Fibroblast of skin of left biceps (primary cell): Measurements from ENCODE around the gene ERI3.
A peak's percentile ranks its signal among the peaks of the same experiment; 100 is the strongest.

Experiments
- DNase-seq, 2 experiments: peaks; one replicate each; pipeline ENCODE4 v3.0.0-alpha.2; 2013; ENCODE audit warnings: low read depth in 2 of 2

The ERI3 gene

GRCh38 chr1:44354840-44355581 lies at the start of gene ERI3:
TSS of gene ERI3 (minus strand) at chr1:44355257. CDS start at chr1:44355026, 231 bp downstream.
- DNase-seq: peak; percentile 93

DNA sequence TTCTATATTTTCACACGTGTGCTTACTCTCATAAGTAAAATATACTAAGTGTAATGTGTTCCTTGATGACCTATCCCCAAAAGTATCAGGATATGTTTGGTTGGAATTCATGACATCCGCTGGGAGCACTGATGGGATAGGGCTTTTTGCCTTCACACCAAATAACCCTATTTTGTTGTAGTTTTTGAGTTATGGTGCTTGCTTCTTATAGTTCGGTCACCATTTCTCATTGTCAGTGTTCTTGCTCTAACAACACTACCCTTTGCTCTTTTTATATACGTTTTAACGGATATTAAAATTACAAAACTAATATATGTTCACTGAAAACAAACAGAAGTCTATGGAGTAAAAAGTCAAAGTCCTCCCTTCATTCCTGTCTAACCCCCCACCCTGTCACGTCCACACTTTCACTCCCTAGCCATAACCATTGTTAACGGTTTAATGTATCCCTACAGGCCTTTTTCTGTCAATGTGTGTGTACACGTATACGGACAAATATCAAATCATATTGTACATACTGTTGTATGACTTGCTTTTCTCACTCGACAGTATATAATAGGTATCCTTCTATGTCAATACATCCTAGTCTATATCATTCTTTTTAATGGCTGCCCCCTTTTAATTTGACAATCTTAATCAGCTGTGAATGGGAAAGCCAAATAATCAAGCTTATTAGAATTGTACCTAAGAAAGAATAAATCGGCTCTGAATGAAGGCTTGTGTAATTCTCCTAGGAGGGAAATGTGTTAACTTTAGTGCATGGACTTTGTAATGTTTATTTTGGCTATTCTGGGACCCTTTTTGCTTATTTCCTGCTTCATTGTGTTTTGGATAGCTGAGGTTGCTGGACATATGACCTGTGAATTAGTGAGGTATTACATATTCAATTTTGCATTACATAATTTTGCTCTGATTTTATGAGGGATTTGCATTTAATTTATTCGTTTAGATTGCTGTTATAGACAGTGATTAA lies 46.5 kb upstream of the ERI3 start:
- DNase-seq: no peak

DNA sequence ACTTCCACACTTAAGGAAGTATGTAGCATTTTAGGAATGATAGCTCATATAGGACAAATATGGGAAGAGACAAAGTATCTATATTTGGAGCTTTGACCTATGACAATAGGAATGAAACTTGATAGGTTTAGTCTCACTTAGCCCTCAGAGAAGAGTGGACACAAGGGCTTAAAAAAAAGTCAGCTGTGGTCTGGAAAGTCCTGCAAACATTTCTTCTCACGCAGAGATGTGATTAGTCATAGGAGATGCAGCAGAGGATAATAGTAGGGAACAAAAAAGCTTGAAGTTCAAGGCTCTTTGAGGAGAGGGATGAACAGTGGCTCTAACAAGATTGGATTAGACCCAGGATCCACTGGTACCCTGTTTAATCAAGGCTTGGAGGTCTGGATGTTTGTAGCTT lies 35.2 kb upstream of the ERI3 start:
- DNase-seq: peak; percentile 10 to 29

GRCh38 chr1:44389437-44389836 lies 34.4 kb upstream of the ERI3 start:
- no peak for DNase-seq

DNA sequence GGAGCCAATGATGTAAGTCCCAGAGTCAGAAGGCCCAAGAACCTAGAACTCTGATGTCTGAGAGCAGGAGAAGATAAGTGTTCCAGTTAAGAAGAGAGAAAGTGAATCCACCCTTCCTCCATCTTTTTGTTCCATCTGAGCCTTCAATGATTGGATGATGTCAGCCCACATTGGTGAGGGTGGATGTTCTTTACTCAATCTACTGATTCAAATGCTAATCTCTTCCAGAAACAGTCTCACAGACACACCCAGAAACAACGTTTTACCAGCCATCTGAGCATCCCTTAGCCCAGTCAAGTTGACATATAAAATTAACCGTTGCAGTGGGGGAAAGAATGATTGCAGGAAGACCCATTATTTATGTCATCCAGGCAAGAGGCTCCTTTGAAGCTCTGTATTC lies 33.5 kb upstream of the ERI3 start:
- DNase-seq: no peak

- no peak for DNase-seq
Observed at GRCh38 chr1:44380666-44381177, 25.7 kb upstream of the ERI3 start.

GRCh38 chr1:44377925-44378784 lies 23.1 kb upstream of the ERI3 start:
- DNase-seq: no peak

DNA sequence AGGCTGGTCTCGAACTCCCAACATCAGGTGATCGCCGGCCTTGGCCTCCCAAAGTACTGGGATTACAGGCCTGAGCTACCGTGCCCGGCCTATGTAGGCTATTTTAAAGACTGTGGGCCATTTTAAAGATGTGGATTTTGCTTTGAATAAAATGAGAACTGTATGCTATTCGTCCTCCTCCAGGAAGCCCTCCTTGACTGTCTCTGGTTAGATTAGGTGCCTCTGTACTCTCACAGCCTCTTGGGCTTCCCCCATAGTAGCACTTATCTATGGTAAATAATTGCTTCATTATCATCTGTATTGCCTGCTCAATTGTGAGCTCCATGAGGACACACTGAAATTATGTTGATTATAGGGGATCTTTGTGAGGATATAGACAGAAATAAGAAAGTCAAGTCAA lies 20.5 kb upstream of the ERI3 start:
- DNase-seq: no peak

DNA sequence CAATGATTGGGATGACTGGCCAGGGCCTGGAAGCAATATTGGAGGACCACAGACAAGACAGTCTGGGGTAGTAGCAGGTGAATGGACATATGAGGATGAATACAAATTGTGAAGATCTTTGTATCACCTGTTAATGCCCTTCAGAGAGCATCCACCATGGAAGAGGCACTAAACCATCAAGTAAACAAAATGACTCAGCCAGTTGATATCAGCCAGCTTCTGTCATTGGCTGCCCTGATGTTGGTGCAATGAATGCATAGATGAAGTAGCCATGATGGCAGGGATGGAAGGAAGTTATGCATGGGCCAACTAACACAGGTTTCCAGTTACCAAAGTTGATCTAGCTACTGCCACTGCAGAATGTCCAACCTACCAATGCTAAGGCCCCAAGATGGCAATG lies 16.1 kb upstream of the ERI3 start:
- DNase-seq: no peak

DNA sequence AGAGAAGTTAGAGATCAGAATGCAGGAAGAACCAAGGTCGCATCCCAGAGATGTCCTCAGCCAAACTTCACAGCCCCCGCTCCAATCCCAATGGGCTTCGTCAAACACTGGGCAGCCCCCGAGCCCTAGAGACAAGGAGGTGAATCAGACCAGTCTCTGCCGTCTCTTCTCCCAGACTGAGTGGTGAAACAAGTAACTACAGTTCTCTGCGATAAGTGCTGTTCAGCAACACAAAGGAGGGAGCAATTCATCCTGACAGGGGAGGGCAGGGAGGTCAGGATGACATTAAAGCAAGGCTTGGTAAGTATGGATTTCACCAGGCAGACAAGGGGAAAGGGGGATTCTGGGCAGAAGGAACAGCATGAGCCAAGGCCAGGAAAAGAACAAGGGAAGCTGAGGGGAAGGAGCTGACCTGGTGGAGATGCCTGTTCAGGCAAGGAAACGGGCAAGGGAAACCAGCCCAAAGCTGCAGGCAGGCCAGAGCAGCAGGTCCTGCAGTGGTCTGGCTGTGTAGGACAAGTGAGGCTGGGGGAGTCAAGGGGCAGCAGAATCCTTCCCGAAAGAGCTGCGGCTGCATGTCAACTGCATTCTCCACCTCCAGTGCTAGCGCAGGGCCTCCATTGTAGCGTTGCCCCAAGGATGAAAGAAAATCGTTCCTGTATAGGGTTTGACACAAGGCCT lies 13.6 kb upstream of the ERI3 start:
- no peak for DNase-seq

GRCh38 chr1:44367944-44368343 lies 12.9 kb upstream of the ERI3 start:
- no peak for DNase-seq

DNA sequence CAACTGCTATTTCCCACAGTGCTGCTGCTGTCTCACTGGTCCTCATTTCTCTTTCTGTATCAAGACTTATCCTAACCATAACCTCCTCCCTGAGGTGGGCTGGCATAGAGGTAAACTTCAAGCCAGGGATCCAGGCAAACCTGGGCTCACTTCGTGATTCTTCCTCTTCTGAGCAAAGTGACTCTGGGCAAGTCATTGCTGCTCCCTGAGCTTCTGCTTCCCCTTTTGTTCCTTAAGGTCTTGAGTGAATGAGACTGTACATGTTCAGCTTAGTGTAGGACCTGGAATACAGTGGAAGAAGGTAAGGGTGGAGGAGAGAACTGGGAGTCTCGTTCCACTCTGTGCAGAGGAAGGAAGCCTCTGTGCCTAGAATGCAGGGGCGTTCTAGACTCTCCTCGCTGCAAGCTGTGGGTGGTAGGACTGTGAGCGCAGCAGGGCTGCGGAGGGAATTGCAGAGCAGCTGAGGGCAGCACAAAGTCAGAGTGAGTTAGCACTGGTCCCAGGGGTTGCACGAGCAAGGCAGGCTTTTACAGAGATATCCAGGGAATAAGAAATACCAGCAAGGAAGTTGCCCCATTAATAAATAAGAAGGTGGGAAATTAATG lies 11.4 kb upstream of the ERI3 start:
- DNase-seq: no peak

DNA sequence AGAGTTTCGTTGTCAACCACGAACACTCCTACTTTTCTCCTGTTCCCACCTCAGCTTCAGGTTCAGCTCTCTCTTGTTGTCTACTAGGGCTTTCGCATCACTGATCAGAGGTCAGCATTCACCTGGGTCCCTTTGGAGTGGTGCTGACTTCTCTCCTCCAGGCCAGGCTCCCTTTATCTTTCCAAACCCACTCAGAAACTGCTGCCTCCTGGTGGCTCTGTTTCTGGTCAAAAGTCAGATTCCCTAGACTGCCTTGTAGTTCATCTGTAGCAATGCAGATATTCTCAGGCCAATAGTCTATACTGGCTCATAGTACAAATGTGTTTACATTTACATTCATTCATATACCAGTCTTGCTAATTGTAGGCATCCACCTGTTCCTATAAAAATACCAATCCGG lies 6.4 kb upstream of the ERI3 start:
- no peak for DNase-seq

- DNase-seq: no peak
Observed at GRCh38 chr1:44359234-44359935, 4.3 kb upstream of the ERI3 start.

- no peak for DNase-seq
Observed at GRCh38 chr1:44357710-44358109, 2.7 kb upstream of the ERI3 start.

DNA sequence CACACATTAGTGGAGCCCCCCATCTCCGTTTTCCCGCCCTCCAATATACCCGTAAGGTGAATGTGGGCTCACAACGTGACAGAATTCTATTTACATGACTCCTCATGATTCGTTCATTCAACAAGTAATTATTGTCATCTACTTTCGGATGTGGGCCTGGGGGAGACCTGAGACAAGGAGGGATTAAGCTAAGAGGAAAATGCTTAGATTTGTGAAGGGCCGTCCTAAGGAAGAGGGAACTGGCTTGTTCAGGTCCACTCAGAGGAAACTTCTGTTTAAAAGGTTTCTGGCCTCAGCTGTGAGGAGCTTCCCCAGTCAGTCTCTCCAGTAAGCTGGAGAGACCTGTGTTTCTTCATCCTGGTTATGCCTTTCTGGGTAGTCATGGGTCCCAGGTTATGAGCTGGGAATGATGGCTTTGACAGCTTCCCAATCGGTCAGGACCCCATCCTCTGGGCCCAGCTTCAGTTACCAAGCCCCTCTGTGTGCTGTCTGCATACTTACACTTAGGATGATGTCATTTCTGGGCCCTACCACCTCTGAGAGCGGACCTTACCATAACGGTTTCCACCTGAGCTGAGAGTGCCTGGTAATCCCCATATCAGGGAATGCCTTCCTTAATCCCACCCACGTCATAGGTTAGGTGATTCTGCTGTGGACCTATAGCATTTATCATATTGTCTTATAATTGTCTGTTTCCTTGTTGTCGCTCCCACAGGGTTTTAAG lies 687 bp upstream of the ERI3 start:
- DNase-seq: no peak

- DNase-seq: no peak
Observed at GRCh38 chr1:44354268-44354839, 703 bp downstream of the ERI3 start.

- DNase-seq: no peak
Observed at GRCh38 chr1:44353604-44354003, 1.5 kb downstream of the ERI3 start.

DNA sequence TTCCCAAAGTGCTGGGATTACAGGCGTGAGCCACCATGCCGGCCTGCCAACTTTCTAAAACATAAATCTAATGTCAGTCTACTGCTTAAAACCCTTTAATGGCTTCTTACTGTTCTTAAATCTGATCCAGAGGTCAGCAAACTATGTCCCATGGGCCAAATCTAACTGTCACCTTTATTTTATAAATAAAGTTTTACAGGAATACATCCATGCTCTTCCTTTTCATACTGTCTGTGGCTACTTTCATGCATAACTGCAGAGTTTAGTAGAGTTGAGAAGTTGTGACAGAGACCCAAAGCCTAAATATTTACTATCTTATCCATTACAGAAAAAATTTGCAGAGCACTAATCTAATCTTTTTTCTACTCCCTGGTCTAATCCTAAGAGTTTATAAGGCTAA lies 3.8 kb downstream of the ERI3 start:
- no peak for DNase-seq
